Uterus (tissue), 4 donors: ENCODE data around the gene TRIM10. TPM values are rescaled to one million over a fixed set of nuclear protein-coding genes. Genes with fewer than 3 reads are reported as not detected.

Experiments
- DNase-seq, 2 donors: peaks; one replicate each; pipeline ENCODE4 v3.0.0-alpha.2; 2019 to 2020
- H3K27ac ChIP-seq, 2 donors: fragments of 200-600 bp; sonication (generic); 1 replicate in 1 of 2; 2 replicates in 1 of 2; pipeline ENCODE4 v1.5.1; 2016 to 2018
- H3K27me3 ChIP-seq, 2 donors: fragments of 200-600 bp; sonication (generic); one replicate each; pipeline ENCODE4 v1.5.1; 2018 to 2019; ENCODE audit warnings: control low read depth in 1 of 2
- H3K36me3 ChIP-seq, 2 donors: fragments of 200-600 bp; sonication (generic); one replicate each; pipeline ENCODE4 v1.5.1; 2019; ENCODE audit warnings: control low read depth in 1 of 2
- H3K4me1 ChIP-seq, 2 donors: fragments of 200-600 bp; sonication (generic); one replicate each; pipeline ENCODE4 v1.5.1; 2018 to 2019; ENCODE audit warnings: control low read depth in 1 of 2
- H3K4me3 ChIP-seq, 2 donors: fragments of 200-600 bp; sonication (generic); 1 replicate in 1 of 2; 2 replicates in 1 of 2; pipeline ENCODE4 v1.5.1; 2018 to 2019; ENCODE audit warnings: mild to moderate bottlenecking in 1 of 2
- H3K9me3 ChIP-seq, 2 donors: fragments of 200-600 bp; sonication (generic); one replicate each; pipeline ENCODE4 v1.5.1; 2019; ENCODE audit warnings: control low read depth in 1 of 2
- CTCF ChIP-seq, 4 experiments: fragments of 200-600 bp in 2 of 4; fragments of 450-650 bp in 2 of 4; sonication (generic) in 2 of 4; IDR thresholded peaks; one replicate each; pipeline ENCODE4 v1.5.1; 2016 to 2019; ENCODE audit warnings: antibody characterized with exemption in 4 of 4, mild to moderate bottlenecking in 2 of 4, moderate library complexity in 1 of 4
- POLR2A ChIP-seq, 2 donors: fragments of 450-650 bp; IDR thresholded peaks; one replicate each; pipeline ENCODE4 v1.6.1; 2016; ENCODE audit warnings: antibody characterized with exemption in 2 of 2, mild to moderate bottlenecking in 1 of 2, moderate library complexity in 1 of 2
- intact Hi-C: fragments of 100-400 bp; cut with DNase I; formaldehyde crosslinking; loops from one replicate; pipeline ENCODE4 v1.15.1; 2023; ENCODE audit warnings: low total_unique reads
- total RNA-seq, 4 donors: library from RNA; depleted of rRNA in 3 of 4; stranded (reverse); fragments of >200 nt in 3 of 4; gene quantifications; one replicate each; pipeline versions ENCODE4 v1.1.0 to v1.2.4, GENCODE V29; 2014 to 2023
- donor health status: DM: yes; HTN: yes; CAD: no.

TRIM10 gene
- total RNA-seq, 4 donors from 2014 or later, result 0.69 TPM; not detected in 3

- no peak for DNase-seq
- no peak overlapping the region for H3K27ac ChIP-seq
- H3K4me1 ChIP-seq, result no peaks in the 10 kb centered on the region
- H3K4me3 ChIP-seq, result no peak overlapping the region
- TF ChIP-seq CTCF (IDR thresholded peaks at IDR 0.05), result no peak
- TF ChIP-seq POLR2A (IDR thresholded peaks at IDR 0.05), result no peak
- no peaks in the 10 kb centered on the region for H3K27me3 ChIP-seq
- intact Hi-C loops, result no loop called here
- no peaks in the 10 kb centered on the region for H3K9me3 ChIP-seq
- no peaks in the 10 kb centered on the region for H3K36me3 ChIP-seq
Measured at GRCh38 chr6:30152910-30153610, 8.0 kb downstream of the TRIM10 start.

- H3K4me1 ChIP-seq, result no peaks in the 10 kb centered on the region
- TF ChIP-seq CTCF (IDR thresholded peaks at IDR 0.05) (no peak), POLR2A (IDR thresholded peaks at IDR 0.05) (no peak)
- H3K4me3 ChIP-seq, result no peak overlapping the region
- intact Hi-C loops, result no loop called here
- no peak overlapping the region for H3K27ac ChIP-seq
- H3K27me3 ChIP-seq, result no peaks in the 10 kb centered on the region
- no peaks in the 10 kb centered on the region for H3K36me3 ChIP-seq
- no peak for DNase-seq
- no peaks in the 10 kb centered on the region for H3K9me3 ChIP-seq
Measured at GRCh38 chr6:30152016-30152673, 8.9 kb downstream of the TRIM10 start.

- Histone ChIP-seq H3K4me3 (no peak overlapping the region), H3K36me3 (no peaks in the 10 kb centered on the region), H3K27me3 (no peaks in the 10 kb centered on the region), H3K9me3 (no peaks in the 10 kb centered on the region), H3K27ac (no peak overlapping the region), H3K4me1 (no peaks in the 10 kb centered on the region)
- no peak for DNase-seq
- intact Hi-C loops, result no loop called here
- TF ChIP-seq POLR2A (IDR thresholded peaks at IDR 0.05) (no peak), CTCF (IDR thresholded peaks at IDR 0.05) (no peak)
Measured at GRCh38 chr6:30151580-30151979, 9.4 kb downstream of the TRIM10 start.

- no peaks in the 10 kb centered on the region for H3K36me3 ChIP-seq
- no peaks in the 10 kb centered on the region for H3K27me3 ChIP-seq
- H3K4me3 ChIP-seq, result no peak overlapping the region
- TF ChIP-seq CTCF (IDR thresholded peaks at IDR 0.05), result no peak
- no peak for TF ChIP-seq POLR2A (IDR thresholded peaks at IDR 0.05)
- no peak overlapping the region for H3K27ac ChIP-seq
- intact Hi-C loops, result no loop called here
- no peaks in the 10 kb centered on the region for H3K9me3 ChIP-seq
- DNase-seq, result no peak
- H3K4me1 ChIP-seq, result no peaks in the 10 kb centered on the region
Measured at GRCh38 chr6:30150671-30151395, 10.2 kb downstream of the TRIM10 start.
